Measurements from ENCODE around the gene CCL1.
A peak's percentile ranks its signal among the peaks of the same experiment; 100 is the strongest.

The CCL1 gene

DNA sequence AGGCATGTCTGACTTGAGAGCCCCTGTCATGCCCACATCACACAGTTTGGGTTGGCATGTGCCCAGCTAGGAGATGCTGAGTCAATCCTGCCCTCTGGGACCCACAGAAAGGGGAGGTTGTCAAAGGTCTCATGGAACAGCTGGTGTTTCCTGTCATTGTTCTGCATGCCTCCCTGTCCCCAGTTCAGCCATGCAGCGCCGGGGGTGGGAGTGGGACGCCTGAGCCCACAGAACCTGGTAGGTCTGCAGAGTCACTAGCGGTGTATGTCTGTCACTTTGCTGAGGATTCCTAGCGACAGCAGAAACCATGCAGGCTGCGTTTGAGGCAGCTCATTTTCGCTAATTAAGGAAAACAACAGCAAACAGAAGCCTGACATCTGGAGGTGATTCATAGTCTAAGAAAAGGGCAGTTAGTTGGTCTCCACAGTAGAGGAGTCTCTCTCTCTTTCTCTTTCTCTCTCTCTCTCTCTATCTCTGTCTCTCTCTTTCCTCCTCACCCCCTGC lies 19.6 kb upstream of the CCL1 start:
- DNase-seq = no peak

DNA sequence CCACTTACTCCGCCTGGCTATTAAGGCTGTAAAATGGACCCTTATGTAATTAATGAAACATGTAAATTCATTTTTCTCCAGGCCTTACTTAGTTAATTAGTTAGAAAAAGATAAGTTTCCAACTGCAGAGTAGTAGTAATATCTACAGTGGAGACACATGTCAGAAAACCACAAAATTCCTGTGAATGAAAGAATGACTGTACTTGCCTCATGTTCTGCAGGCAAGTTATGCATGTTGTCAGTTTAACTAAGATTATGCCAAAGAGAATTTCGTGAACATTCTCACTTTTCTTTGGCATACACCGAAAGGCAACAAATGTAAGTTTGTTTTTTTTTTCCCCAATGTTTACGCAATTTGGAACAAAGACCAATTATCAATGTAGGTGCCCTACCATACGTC lies 16.8 kb upstream of the CCL1 start:
- DNase-seq = no peak

DNA sequence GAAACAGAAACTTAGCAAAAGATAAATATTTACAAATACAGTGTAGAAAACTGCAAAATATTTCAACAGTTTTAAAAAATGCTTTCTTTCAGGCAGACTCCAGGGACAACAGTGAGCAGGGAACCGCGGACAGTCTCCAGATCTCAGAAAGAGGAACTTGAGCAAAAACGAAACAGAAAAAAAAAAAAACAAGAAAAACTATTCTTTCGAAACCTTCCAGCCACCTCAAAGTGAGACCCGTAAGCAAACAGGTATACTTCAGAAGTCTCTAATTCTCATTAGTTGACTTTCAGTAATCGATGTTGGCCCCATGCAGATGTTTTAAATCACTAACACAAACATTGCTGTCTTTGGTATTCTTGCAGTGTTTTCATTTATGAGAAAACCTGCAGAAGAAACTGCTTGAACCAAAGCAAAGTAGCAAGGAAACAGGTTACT lies 15.7 kb upstream of the CCL1 start:
- DNase-seq = peak; percentile 9 to 39

DNA sequence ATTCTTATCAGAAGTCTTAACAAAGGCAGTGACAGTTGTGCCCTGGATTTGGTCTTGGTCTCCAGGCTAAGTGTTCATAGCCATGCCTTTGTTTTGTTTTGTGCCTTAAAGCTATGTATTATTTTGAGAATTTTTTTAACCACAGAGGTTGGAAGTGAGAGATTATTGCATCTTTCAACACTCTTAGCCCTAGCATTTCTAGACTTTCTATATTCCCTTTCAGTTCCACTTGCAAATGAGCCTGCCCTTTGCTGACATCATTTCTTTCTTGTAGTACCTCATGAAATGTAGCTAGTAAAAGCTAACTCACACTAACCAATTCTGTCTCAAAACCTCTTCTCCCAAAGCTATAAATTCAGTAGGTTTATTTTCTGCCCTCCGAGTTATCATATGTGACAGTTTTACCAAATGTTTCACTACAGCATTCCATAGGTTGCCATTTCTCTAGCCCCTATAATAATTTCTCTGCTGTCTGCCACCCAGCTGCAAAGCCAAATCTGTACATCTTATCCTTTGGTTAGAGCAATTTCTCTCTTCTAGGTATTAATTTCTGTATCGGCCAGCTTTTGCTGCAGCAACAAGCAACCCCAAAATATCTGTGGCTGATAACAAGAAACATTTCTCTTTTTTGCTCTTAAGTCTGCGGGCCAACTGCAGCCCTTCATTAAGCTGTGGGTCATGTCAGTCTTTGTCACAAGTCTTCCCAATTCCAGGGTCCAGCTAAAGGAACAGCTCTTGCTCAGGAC lies 14.2 kb upstream of the CCL1 start:
- no peak for DNase-seq

DNA sequence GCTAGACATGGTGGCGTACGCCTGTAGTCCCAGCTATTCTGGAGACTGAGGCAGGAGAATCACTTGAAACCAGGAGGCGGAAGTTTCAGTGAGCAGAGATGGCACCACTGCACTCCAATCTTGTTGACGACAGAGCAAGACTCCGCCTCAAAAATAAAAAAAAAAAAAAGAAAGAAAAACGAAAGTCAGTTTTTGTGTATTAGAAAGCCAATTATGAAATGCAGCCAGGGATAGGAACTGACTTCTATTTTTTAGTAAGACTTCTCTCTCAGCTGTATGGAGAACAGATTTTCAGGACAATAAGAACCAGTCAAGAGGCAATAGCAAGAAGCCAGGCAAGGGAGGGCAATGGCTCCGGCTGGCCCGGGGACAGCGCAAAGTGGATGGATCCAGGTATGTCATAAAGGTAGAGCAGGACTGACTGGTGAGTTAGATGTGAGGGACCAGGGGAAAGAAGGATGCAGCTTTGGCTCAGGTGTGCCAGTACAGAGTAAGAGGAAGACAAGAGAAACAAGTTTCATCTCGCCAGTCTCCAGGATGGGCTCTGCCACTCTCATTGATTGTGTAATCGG lies 12.5 kb upstream of the CCL1 start:
- no peak for DNase-seq

DNA sequence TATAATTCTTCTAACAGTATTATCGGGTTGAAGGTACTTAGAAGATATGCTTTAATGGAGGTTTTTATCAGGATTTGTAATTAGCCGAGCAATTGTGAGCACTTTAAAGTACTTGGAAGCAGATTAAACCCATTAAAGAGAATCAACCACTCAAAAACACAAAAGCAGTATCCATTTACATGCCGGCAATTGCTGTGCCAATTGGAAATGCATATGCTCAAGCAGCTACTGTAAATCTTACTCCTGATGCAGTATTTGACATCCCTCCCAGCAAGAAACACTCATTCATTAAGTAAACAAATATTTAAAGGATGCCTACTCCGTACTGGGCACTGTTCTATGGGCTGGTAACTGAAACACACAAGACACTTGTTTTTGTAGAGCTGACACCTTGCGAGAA lies 11.4 kb upstream of the CCL1 start:
- no peak for DNase-seq

DNA sequence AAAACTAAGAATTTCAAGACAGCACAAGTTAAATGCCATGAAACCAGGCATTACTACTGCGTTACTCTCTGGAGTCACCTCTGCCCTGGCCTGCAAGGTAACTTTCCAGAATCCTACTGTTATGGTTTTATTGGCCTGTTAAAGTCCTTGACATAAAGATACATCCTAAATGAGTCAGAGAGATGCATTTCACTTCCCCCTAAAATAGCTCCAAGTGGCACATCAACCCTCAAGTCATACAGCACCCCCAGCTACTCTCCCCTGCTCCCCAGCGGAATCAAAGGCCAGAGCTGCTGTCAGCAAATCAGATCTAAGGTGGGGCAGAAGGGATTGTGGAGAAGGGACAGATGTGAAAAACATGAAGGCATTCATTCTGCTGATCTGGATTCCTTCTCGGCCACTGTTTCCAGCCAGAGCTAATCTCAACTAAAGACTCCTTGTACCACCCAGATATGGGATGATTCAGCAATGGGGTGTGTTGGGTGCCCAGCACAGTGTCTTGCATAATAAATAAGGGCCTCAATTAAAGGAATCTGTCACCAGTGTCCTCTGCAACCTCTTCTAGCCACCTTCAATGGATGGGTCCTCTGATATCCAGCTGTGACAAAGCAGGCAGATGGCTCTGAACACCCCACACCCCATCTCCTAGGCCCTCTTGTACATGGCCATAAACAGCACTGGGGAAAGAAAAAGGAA lies 8.5 kb upstream of the CCL1 start:
- no peak for DNase-seq

DNA sequence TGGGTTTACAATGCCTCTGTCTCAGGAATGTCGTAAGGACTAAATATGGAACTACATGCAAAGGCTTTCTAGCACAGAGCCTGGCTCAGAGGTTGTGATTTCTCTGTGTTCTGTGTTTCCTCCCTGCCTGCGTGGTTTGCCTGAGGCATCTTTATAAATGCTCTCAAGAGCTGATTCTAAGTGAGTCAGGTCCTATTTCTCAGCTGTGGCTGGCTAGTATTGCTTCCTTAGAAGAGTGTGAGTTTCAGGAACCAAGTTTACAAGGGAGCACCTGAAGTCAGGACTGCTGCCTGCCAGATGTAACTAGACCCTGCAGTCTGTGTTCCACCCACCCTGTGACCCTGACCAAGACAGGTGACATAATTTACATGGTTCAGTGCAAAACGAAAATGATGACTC lies 8.0 kb upstream of the CCL1 start:
- DNase-seq = no peak

DNA sequence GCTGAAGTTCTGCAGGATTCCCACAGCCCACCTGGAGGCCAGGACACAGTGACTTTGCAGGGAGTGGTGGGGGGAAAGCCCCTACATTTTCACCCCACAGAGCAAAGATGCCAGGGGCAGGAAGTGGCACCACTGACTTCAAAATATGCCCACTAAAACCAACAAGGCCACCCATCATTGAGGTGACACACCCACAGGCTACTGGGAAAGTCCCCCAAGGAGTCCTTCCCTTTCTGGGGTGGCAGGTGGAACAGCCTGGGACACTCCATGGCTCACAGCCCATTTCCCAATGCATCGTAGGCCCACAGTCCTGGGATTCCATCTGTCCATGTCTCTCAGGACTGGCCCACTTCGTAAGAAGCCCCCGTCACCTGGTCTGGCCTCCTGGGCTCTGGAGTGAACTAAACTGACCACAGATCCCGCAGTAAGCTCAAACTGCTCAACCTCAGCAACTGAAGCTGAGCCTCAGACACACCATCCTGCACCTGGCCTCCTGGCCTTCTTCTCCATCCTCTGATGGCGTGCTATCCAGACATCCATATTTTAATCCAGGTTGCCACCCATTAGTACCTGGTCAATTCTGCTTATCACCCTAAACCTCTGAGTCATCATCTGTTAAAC lies 7.5 kb upstream of the CCL1 start:
- no peak for DNase-seq

DNA sequence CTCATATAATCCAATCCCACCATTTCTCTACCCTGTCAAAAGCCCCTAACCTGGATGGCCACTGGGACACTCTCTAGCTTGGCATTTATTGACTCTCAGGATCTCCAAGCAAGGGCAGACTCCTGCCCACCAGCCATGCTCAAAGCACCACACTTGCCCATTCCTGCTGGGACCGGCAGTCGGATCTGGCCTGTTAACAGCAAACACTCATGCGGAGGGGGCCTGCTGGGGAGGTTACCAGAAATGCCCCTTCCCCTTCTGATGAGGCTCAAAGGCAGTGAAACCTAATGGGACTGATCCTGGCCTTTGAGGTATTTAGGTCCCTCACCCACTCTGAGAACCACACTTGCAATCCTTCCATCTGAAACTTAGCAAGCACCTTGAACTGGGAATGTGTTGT lies 6.5 kb upstream of the CCL1 start:
- DNase-seq = no peak

DNA sequence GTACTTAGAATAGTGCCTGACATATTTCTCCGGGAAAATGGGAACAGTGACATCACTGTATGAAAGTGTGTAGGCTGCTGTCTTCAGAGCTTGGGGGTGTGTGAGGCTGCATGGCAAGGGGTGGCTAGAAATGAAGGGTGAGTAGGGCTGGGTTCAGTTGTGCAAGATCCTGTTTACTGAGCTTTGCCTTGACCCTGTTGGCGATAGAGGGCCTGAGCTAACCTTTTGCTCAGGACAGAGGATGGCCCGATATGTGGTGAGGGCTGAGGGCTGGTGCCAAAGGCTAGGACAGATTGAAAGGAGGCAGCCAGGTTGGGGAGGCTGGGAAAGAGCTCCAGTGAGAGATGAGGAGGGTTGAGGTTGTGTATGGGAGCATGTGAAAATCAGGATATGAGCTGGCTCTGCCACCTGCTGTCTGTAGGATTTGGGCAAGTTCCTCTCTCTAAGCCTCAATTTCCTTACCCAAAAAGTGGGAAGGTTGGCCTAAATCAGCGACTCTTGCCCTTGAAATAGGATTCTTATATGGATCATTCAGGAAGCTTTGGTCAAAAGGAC lies 6.0 kb upstream of the CCL1 start:
- no peak for DNase-seq

DNA sequence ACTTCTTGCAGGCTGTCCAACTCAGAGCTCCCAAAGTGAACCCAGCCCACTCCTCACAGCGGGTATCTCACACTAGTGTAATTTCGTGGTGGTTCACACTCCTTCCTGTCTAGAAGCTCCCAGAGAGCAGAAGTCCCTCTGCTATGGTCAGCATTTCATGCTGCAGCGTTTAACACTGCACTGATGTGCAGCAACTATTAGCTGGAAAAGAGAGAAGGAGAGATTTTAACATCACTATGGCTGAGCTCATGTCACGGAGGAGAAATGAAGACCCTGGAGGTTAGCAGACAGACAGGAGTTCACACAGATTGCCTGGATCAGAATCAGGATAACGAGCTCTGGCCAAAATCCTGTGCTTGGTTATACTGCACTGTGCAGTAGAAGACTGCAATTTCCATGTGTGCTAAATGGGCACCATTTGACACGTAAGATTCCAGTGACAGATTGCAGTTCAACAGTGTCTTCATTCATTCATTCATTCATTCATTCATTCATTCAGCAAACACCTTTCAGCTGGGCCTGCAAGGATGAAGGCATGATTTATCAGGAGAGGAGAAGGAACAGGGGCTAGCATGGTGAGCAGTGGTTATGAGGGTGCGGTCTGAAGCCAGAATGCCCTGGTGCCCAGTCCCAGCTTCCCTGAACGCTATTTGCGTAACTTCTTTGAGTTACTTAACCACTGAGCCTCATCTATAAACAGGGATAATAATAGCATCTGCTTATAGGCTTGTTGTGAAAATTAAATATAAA lies 5.3 kb upstream of the CCL1 start:
- no peak for DNase-seq

DNA sequence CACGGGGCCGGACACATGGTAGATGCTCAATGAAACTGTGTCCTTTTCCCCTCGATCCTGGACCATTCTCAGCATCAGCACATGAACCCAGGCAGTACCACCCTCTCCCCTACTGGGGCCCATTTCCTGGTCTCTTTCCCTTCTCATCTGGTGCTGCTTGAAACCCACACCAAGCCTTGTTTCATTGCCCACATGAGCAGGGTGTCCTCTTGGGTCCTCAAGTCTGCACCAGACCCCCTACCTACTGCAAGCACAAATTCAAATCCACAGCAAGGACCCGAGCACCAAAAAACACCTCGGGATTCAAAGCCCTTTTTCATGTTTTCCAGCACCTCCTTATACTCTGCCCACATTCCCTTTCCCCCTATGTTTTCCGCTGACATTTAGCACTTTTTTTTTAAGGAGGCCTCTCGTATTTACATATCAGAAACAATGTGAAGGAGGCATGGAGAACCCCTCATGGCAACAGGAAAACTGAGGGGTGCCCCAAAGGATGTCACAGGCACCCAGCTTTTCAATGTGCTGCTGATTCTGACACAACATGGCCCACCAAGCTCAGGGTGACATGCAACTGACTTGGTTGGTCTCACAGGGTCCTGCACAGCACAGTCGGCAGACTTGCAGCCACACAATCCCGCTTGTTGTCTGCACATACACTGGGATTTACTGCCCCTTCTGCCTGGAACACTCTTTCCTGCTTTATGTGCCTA lies 4.6 kb upstream of the CCL1 start:
- no peak for DNase-seq

DNA sequence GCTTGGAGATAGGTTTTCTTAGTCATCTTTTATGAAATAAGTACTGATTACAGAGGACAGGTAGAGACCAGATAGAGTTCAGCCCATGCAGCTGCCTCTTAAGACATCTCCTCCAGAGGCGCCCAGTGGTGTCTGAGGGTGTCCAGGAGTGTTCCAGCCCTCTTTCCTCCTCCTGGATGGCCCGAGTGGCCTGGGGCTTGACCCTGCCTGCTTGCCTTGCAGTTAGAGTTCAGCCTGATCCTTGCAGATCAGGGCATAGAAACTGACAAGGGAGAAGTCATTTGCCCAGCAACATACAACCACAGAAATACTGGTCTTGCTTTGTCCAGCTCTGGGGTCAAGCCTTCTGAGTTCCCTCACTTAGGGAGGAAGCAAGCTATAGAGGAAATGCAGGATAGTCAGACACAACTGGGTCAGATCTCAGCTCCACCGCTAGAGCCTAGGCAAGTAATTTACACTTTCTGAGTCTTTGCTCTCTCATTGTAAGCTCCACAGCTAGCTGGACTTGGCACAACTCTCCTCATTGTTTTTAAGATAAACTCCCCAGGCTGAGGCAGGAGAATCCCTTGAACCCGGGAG lies 3.6 kb upstream of the CCL1 start:
- DNase-seq = no peak

DNA sequence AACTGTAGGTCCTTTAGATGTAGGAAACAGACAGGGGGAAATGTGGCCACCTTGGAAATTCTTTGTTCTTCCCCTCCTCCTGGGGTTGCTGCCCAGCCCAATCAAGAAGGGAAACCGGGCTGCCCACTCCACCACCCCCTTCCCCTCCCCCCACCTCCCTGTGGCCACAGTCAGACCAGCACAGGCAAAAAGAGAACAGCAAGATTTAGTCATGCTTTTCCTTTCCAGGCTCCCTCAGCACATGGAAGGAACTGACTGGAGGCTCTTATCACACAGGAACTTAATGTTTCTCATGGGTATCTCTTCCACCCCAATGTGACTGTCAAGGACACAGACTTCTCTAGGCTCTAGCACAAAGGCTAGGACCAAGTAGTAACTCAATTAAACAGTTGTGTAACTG lies 3.0 kb upstream of the CCL1 start:
- DNase-seq = no peak

DNA sequence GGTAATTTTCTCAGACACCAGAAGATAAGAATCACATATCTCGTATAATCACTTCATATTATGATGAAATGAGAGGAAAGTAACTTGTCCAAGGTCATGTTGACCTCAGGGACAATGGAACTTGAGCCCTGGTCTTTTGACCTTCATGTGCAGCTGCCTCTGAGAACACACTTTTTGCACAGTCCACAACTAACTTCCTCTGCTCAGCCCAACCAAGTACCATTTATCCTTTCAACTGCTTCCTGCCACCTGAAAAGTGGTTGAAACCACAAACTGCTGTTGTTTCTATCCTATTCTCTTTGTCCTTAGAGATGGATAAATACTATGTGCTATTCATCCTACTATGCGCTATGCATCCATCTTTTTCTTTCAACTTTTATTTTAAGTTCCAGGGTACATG lies 2.3 kb upstream of the CCL1 start:
- no peak for DNase-seq

DNA sequence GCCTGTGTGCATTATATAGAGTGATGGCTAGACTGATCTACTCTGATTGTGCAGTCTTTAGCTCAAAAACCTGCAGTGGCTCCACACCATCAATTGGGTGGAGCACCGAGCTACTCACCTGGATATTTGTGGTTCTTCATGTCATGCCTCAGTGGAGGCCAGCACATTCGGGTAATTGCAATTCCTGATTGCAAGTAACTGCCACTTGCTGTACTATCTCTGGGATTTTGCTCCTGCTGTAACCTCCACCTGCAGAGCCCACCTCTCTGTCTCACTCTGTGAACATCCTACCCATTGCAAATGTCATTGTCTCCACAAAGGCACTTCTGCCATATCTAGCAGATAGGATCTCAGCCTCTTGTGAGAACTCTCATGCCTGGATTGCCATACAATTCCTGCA lies 1.7 kb upstream of the CCL1 start:
- DNase-seq = no peak

DNA sequence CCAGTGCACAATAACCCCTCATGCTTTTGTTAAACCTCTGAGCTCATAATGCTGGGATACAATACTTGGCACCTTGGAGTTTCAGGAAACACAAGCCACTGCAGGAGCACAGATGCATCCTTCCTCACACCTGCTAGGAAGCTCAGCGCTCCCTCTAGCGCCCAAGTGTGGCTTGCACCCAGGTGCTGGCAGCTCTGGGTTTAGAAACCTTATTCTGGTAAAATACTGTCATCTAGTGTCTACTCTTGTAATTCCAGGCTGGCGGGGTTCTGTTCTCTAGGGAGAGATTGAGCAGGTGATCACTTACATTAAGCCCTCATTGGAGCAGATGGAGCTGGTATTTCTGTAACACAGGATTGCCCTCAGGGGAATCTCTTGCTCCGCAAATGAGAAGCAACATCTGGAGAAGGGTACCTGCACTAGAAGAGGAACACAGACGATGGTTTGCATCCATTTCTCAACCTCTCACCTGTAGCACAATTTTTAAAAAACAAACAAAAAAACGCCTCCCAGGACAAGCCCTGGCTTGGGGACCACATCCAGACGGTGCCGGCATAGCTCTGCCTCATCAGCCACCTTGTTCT lies 1.5 kb downstream of the CCL1 start:
- DNase-seq = peak; percentile 65 to 79

DNA sequence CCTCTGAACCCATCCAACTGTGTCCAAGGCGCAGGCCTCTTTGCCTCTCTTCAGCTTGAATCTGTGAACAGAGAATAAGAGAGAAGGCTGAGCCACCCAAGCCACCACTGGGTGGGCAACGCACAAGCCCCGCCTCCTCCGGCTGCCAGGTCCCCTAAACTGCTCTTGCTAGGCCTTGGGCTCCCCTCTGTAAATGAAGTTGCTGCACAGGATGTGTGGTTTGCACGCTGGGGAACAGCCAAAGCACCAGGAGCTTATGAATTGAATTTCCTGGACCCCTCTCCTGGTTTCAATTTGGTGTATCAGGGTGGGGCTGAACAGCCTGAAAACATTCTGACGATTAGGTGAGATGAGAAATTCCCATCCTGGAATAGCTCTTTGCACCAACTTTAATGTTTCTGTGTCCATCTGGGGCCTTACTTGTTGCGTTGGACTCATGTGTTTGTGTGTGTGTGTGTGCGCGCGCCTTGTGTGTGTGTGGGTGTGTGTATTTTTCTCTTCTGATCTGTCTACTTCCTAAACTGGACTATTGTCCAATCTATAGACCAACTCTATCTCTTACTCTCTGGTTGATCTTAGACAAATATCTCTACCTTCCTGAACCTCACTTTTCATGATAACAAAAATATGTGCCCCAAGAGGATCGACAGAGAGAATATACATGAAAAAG lies 2.3 kb downstream of the CCL1 start:
- DNase-seq = no peak

DNA sequence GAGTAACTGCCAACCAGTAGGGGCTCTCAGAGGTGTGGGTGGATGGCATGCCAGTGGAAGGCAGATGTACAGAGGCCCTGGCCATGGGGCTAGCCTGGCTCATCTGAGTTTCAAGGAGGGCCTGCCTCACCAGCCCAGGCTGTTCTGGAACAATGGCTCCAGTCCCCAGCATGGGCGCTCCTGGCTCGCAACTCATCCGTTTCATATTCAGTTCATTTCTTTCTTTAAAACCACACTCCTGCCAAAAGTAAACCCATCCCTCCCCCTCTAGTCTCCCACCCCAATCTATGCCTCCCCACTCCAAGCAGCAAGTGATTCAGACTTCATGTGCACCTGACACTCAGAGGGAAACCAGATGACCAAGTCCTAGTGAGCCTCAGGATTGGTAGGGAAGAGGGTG lies 4.4 kb downstream of the CCL1 start:
- DNase-seq = no peak

DNA sequence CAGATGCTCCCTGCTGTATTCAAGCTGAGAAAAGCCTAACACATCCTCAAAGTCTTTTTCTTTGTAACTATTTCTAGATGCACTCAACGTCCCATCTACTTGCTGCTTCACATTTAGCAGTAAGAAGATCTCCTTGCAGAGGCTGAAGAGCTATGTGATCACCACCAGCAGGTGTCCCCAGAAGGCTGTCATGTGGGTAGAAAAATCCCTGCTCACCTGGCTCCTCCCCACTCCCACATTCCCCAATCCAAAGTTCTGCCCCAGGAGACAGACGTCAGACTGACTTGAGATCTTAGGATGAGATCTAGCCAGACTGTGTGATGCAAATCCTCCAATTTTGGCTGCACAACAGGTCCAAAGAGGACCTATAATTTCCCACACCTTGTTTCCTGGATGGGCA lies 5.6 kb downstream of the CCL1 start:
- no peak for DNase-seq
